ENCODE data around the gene CACNA1B. TPM values are rescaled to one million over a fixed set of nuclear protein-coding genes. Genes with fewer than 3 reads are reported as not detected.
"Not testable (repeated sequence)": the region's sequence is repeated elsewhere in the genome, so short reads cannot be mapped to it uniquely, and the experiment has no call there.

Gene CACNA1B
- total RNA-seq, 1 donor from 2014 or later: 0.30 TPM

DNA sequence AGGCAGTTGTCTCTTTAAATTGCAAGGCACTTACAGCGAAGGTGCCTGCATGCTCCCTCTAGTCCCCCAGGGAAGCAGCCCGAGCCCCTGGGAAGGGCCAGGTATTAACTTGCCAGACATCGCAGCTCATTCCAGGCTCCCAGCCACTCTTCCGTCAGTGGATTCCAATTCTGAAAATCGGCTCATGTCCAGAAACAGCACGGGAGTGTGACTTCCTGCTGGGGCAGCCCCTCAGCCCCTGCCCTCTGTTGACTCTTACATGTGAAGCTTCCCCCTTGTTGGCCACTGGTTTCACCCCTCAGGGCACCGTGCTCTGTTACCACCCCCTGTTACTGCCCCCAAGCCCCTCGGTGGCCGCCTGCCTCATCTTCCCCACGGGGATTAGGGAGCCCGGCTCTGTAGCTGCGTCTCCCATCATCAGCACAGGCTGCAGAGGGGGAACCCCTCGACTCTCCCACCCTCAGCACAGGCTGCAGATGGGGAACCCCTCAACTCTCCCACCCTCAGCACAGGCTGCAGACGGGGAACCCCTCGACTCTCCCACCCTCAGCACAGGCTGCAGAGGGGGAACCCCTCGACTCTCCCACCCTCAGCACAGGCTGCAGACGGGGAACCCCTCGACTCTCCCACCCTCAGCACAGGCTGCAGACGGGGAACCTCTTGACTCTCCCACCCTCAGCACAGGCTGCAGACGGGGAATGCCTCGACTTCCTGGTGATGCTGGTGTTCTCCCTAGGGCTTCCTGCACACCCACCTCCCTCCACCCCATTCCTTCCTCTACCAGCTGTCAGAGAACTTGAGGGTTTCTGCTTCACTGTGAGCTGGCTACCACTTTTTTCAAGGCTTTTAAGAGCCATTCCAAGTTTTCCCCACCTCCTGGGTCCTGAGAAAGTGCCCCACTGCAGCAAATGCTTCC lies 11.1 kb upstream of the CACNA1B start:
- DNase-seq: no peak

DNA sequence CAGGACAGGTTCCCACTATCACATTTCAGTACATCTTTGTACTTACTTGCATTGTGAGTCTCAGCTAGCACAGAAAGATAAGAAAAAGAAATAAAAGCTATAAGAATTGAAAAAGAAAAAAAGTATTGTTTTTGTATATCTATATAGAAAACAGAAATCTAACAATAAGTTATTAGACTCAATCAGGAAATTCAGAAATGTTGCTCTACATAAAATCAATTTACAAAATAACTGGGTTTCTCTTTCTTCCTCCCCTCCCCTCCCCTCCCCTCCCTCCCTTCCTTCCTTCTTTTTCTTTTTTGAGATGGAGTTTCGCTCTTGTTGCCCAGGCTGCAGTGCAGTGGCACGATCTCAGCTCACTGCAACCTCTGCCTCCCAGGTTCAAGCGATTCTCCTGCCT lies 7.2 kb upstream of the CACNA1B start:
- no peak for DNase-seq

DNA sequence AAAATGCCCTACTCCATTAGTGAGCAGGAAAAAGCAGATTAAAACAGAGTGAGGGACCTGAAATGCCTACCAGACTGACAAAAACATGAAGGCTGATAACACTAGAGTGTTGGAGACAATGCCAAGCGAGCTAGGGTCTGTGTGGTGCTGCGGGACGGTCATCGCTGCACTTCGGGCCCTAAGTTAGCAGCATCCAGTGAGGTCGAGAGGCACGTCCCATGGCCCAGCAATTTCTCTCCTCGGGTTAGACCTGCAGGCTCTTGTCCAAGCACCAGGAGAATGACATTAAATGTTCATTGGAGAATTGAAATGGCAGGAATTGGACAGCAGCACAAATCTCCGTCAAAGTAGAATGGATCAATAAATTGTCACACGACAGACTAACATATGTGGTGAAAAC lies 5.3 kb upstream of the CACNA1B start:
- no peak for DNase-seq

DNA sequence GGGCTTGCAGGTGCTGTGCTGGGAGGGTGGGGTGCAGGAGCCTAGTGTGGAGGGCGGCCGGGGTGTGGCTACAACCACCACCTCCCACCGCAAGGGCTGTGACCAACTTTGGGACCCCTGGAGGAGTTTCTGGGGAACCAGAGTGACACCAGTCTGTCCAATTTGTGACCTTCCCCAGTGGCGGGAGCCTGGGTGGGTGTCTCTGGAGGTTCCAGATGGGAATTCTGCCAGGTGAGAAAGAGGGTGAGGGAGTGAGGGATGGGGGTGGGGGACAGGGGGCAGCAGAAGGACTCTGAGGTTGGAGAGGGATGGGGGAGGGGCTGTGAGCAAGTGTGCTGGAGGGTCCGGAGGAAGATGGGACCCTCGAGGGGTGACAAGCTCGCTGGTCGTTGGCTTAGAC lies 4.2 kb upstream of the CACNA1B start:
- no peak for DNase-seq

DNA sequence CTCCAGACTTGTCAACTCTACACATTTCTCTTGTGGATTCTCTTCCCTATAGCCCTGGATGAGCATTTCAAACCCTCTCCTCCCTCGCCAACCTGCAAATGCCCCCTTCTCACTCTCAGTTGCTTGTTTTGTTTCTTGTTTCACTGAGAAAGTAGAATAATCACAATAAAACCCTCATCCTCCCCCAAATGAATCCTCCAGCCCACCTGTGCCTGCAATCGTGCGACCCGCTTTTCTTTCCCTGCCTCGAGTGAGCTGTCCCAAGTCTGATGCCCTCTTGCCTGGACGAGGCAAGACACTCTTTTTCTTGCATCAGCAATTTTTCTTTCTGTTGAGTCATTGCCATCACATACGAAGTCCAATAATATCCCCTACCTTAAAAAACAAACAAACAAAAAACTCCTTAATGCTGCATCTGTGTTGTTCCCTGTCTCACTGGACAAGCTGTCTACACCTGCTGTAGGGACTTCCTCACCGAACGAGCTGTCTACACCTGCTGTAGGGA lies 3.7 kb upstream of the CACNA1B start:
- DNase-seq: no peak

DNA sequence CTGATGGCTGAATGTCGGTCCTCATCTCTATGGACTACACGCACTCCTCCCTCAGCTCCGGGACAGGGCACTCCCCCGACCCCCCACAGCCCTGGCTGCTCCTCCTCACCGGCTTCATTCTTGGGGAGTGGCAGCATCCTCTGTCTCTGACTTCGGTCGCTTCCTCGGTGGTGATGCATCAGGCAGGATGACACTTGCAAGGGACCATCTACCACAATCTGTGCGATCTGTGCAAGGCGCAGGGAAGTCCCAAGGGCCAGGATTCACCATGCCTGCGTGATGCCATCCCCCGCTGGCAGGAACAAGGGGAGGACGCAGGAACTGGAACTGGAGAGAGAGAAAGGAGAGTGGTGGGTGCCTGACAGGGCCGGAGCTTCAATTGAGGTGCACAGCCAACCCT lies 2.2 kb upstream of the CACNA1B start:
- DNase-seq: no peak

DNA sequence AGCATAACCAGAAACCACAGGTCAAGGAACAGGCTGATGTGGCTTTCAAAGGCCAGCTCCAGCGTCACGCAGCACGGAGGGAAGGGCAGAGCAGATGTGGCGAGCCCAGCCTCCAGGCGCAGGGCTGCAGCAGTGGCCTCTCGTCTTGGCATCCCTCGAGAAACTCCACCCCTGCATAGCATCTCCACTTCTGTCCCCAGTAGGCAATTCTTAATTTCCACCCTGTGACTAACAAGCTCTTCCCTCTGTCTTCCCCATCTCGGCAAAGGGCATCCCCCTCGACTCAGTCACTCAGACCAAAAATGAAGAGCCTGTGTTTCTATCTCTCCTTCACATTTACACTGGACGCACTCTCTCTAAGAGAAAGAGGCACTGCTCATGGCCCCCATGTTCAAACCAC lies 1.7 kb upstream of the CACNA1B start:
- no peak for DNase-seq

DNA sequence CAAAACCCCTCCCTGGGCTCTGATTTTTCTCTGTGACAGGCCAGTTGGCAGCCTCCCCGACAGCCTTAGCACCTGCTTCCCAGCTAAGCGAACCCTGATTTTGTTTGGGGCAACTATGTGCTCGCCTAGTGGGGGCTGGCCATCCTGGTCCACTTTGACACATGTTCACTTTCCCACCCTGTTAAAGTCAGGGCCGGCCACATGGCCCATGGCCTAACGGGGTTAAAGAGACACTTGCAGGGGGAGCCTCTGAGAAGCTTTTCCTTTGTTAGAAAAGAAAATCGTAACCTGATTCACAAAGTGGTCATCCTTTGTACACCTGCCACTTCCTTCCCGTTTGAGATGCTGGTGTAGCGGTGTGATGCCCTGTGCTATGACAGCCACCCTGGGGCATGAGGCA lies 1.3 kb upstream of the CACNA1B start:
- no peak for DNase-seq

DNA sequence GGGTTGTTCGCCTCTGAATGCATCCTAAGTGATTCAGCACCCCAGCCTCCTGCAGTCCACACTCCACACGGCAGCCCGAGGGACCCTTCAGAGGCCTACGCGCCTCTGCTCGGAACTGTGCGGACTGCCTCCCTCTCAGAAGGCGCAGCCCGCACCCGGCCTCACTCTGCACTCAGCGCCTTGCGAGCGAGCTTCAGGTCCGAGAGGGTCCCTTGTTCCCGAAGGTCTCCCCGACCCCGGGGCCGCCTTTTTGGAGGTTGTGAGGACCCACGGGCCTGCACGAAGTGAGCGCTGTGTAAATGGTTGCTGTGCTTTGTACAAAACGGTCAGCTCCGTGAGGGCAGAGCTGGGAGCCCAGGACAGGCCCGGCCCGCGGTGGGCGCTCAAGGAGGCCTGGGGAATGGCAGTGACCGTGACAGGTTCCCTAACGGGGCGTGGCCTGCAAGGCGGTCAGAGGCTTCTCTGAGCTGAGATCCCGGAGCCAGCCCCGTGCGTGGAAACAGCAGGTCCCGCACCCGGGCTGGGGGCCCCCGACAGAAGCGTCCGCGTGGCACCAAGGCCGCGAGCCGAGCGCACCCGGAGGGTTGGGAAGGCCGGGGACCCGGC lies 698 bp upstream of the CACNA1B start:
- DNase-seq: no peak

DNA sequence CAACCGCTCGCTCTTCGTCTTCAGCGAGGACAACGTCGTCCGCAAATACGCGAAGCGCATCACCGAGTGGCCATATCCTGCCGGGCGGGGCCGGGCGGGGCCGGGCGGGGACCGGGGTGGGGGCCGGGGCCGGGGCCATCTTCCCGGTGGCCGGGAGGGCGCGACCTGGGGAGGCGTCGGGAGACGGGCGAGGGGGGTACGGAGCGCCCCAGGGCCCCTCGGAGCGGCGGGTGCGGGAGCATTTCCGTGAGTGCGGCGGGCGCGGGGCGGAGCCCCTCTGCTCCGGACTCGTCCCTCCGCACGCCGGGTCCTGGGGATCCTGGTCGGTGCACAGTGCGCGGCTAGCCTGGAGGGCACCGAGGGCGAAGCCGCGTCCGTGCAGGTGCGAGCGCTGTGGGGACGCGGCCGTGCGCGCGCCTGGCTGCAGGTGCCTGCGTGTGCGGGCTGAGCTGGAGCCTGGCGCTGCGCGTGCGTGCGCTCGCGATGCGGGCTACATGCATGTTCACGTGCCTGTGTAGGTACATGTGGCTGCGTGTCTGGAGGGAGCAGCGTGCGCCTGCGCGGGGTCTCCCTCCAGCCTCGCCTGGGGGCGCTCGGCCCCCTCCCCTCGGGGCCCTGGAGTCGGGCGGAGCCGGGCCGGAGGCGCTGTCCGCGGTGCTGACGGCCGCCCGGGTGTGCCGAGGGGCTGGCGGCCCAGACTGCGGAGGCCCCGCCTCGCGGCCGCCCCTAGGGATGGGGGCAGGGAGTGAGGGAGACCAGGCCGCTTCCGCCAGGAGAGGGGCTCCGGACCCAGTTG lies 762 bp downstream of the CACNA1B start:
- no peak for DNase-seq

DNA sequence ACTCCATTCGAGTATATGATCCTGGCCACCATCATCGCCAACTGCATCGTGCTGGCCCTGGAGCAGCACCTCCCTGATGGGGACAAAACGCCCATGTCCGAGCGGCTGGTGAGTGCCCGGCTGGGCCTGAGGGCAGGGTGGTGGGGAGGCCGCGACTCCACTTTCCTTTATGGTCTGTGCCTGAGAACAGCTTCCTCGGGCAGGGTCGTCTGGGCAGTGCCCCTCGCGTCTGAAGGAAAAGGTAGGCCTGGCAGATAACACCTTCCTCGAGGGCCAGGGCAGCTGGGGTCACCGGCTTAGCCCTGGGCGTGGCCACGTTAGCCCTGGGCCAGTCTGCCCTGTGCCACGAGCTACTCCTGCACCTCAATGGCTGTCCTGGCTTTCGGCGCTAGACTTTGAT lies 1.5 kb downstream of the CACNA1B start:
- no peak for DNase-seq

DNA sequence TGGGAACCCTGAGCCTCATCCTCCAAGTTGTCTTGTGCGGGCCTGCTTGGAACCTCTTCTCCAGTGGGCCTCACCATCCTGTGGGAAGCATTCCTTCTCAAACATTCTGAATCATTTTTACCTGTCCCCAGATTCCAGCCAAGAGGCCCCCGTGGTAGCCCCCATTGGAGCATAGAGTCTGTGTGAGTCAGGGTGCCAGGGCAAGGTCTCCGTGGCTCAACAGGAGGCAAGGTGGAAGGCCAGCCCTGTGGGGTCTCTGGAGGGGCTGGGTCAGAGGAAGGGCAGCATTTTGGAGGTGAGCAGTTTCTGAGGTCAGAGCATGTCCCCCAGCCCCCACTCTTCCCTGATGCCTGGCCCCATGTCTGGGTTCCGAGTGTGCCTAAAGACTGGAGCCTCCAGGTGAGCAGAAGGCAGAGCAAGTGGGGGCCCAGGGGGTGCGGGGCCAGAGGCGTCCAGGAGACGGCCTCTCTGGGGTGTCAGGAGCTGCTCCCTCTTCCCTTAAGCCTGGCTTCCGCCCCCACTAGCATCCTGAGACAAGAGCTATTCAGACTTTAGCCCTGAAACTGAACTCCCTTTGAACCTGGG lies 2.1 kb downstream of the CACNA1B start:
- no peak for DNase-seq

DNA sequence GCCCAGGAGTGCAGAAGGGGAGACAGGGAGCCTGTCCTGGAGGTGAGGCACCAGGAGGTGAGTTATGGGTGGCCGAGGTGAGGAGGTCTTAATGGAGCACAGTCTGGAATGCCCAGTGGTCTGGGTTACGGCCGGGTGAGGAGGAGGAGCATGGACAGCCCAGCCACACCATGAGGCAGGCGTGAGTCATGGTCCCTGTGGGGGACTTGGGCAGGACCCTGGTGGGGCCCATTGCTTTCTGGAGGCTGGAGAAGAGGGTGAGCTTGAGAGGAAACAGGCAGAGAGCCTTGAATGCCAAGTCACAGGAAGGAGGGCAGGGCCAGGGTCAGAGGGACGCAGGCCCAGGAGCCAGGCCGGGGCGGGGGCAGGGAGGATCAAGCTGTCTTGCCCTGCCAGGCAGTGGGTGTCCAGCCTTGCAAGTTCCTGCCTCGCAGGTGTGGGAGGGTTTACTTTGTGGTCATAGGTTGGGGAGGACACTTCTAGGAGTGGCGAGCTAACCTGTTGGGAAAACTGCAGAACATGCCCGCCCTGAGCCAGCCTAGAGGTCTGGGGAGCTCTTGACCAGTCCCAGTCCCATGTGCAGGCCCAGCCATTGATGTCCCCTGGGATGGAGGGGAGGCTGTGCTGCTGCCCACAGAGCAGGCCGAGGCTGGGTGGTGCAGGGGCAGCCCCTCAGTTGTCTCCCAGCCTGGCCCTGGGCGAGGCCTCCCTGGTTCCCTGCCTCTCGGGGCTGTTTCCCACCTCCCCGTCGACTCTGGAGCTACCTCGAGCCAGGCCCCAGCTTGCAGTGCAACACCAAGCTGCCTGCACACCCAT lies 2.8 kb downstream of the CACNA1B start:
- DNase-seq: no peak

DNA sequence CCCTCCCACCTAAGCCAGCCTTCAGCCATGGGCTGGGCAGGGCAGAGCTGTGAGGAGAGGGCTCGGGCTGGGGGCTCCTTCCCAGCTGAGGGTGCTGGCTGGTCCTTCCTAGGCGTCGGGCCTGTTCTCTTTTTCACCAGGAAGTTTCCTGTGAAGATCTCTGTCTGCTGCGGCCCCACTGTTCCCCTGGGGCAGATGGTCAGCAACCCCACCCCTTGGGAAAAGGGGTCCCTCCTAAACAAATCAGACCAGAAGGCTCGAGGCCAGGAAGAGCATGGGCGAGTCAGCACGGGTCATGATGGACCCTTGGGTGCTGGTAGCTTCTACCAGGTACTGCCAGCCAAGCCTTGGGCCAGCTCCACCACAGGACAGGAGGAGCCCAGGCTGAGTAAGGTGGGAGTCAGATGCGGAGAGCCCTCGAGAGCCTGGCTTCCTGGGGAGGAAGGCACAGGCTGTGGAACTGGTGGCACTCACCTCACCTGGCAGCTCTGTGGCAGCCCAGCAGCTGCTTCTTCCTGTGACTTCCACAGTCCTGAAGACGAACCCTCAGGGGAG lies 3.5 kb downstream of the CACNA1B start:
- no peak for DNase-seq

DNA sequence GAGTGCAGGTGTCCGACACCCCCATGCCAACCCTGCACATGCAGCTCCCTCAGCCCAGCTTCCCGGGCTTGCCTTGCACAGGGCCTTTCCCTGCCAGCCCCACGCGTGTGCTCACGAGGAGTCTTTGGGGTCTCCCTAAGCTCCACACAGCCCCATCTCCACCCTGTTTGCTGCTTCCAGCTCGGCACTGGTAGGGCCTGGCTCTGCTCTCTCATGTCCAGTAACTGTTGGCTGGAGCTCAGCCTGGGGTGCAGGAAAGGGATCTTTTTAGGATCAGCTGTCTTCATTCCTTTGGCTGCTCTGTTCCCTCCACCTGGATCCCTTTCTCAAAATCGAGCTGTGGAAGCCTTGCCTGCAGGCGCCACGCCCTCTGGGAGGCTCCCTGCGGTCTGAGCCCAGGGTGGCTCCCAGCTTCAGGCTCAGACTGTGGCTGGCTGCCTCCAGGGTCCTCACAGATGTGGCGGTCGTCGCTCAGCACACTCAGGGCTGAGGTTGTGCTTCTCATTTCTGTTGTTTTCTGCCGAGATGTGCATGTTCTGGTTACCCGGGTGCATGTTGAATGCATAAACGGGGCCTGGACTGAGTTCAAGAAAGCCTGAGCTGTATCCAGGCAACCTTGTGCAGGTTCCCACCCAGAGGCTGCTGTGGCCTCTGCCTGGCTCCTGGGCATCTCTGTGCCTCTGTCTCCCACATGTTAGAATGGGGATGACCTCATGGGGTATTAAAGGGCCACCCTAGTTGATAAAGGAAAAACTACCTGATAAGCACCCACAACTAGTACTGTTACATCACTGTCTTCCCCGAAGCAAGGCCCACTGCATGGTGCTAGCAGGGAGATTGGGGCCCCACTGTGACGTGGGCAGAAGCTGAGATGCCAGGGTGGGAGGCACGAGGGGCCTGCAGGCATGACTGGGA lies 4.3 kb downstream of the CACNA1B start:
- no peak for DNase-seq

DNA sequence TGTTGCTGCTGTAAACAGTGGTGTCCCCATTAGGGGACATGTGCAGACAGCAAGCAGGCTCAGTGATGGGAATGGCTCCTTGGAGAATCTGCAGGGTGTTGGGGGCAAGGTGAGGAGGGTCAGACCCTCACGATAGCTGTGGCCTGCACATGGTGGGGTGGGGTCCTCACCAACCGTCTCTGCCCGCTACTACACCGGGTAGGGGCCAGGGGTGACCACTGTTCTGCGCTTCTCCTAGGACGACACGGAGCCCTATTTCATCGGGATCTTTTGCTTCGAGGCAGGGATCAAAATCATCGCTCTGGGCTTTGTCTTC lies 4.9 kb downstream of the CACNA1B start:
- no peak for DNase-seq

DNA sequence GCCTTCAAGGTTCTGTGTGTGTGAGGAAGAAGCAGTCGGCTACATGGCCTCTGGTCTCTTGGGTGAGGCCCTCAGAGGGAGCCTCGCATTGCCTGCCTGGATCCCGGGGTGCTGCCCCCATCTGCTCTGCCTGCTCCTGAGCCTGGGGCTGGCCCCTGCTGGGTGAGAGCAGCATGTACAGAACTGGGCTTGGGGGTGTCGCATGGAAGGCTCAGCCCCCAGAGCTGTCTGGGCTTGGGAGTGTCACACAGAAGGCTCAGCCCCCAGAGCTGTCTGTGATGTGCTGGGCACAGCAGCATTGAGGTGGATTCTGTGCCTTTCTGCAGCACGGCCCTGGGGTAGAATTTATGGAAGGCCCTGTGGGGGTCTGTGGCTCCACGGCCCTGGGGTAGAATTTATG lies 6.4 kb downstream of the CACNA1B start:
- DNase-seq: not testable (repeated sequence)

DNA sequence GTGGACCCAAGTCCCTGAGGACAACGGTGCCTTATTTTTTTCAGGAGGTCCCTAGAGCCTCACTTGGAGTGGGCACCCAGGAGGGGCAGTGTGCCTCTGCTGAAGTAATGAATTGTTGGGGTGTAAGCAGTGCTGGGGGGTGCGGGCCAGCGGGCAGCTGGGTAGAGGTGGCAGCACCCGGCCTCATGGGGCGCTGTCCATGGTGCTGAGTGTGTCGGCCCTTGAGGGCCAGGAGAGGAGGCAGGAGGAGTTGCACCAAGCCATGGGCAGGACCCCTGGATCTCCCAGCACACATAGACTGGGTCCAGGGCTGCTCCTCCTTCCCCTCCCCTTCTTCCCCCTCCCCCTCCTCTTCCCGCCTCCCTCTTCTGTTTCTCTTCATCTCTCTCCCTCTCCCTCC lies 7.0 kb downstream of the CACNA1B start:
- DNase-seq: not testable (repeated sequence)

DNA sequence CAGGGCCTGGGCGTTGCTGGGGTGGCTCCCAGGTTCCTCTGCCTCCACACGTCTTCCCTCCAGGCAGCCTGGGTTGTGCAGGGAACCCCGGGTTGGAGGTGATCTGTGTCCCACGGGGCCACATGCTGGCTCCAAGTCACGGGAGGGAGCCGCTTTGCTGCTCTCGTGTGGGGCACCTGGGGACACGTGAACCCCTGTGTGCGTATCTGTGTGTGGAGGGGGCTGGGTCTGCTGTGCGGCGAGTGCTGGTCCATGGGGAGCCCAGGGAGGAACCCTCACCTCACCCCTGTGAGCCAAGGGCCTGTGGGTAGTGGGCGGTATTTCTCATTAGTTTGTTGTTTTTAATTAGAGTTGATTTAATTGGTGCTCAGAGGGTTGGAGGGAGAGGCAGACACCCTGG lies 7.5 kb downstream of the CACNA1B start:
- not testable (repeated sequence) for DNase-seq

DNA sequence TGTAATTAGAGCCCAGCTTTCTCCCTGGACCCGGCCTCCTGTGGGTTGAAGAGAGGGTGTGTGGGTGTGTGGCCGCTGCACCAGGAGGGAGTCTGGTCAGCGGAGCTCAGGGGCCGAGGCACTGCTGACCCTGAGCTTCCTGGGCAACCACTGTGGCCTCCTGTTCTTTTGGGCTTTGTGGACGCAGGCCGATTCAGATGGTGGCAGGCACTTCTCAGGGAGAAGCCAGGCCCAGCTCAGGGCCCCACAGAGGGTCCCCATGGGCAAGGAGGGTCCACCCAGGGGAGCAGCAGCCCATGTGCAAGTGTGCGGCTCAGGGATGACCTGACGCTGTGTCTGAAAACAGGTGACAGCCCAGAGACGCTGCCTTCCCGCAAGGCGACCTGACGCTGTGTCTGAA lies 11.0 kb downstream of the CACNA1B start:
- not testable (repeated sequence) for DNase-seq
